ENCODE data around the gene CYP2A6.

GRCh38 chr19:40888191-40888590, 37.9 kb upstream of the CYP2A6 start:
- no peak for TF ChIP-seq CTCF (IDR thresholded peaks at IDR 0.05)
- no peak for TF ChIP-seq POLR2A (IDR thresholded peaks at IDR 0.05)

Measured in body of pancreas (tissue), 4 donors.